A549 treated with DMSO at 1 μM for 4 hours (cell line): ENCODE measurements around the gene SLC16A7. TPM values are rescaled to one million over a fixed set of nuclear protein-coding genes. Genes with fewer than 3 reads are reported as not detected.

Experiments used
- total RNA-seq: library from RNA; stranded (reverse); fragments of 200-300 nt; extraction: Qiagen RNA extraction; gene quantifications from 5 replicates; pipeline ENCODE4 v1.2.3, GENCODE V29; 2022; ENCODE audit warnings: low read depth

Gene SLC16A7
- total RNA-seq = 0.15 to 0.36 TPM (median 0.23 TPM) in 5 replicates

GRCh38 chr12:59595883-59596540 lies at the start of gene SLC16A7:
Gene SLC16A7, plus strand, starts transcription at chr12:59596029. Its CDS starts 108,773 bp downstream, at chr12:59704802.

